Measurements from ENCODE around the gene FRMD4B. TPM values are rescaled to one million over a fixed set of nuclear protein-coding genes. Genes with fewer than 3 reads are reported as not detected.

FRMD4B gene
- total RNA-seq, 2 experiments from 2014 or later: 41.2 to 41.4 TPM

- ChIA-PET POLR2A (no interaction called here), CTCF (interaction anchor here (2.3 kb wide), 1 partner anchor 251 kb away, joined by 7 read pairs; no protein-coding TSS in a partner anchor)
These were observed 22.7 kb upstream of the FRMD4B start for GRCh38 chr3:69408542-69408941.

- ChIA-PET CTCF (no interaction called here), POLR2A (no interaction called here)
These were observed 22.0 kb upstream of the FRMD4B start for GRCh38 chr3:69407908-69408307.

GRCh38 chr3:69406163-69406562 is 20.3 kb upstream of the FRMD4B start:
- CTCF ChIA-PET: no interaction called here
- POLR2A ChIA-PET: no interaction called here

GRCh38 chr3:69405067-69405466 is 19.2 kb upstream of the FRMD4B start:
- POLR2A ChIA-PET: no interaction called here
- CTCF ChIA-PET: no interaction called here

- CTCF ChIA-PET: interaction anchor here (0.8 kb wide), 1 partner anchor 11 kb away, joined by 3 read pairs; no protein-coding TSS in a partner anchor
- POLR2A ChIA-PET: no interaction called here
These were observed 17.6 kb upstream of the FRMD4B start for GRCh38 chr3:69403454-69403853.

- ChIA-PET CTCF (no interaction called here), POLR2A (no interaction called here)
These were observed 14.8 kb upstream of the FRMD4B start for GRCh38 chr3:69400683-69401082.

GRCh38 chr3:69392850-69393249 is 7.0 kb upstream of the FRMD4B start:
- ChIA-PET CTCF (interaction anchor here (0.7 kb wide), 1 partner anchor 40 kb away, joined by 3 read pairs; no protein-coding TSS in a partner anchor), POLR2A (no interaction called here)

GRCh38 chr3:69392415-69392814 is 6.5 kb upstream of the FRMD4B start:
- ChIA-PET POLR2A (no interaction called here), CTCF (interaction anchor here (0.7 kb wide), 1 partner anchor 41 kb away, joined by 3 read pairs; no protein-coding TSS in a partner anchor)

GRCh38 chr3:69391554-69391953 is 5.7 kb upstream of the FRMD4B start:
- CTCF ChIA-PET: no interaction called here
- POLR2A ChIA-PET: no interaction called here

- ChIA-PET CTCF (interaction anchor here (1.5 kb wide), 1 partner anchor 84 kb away, joined by 3 read pairs; no protein-coding TSS in a partner anchor), POLR2A (no interaction called here)
These were observed 4.9 kb upstream of the FRMD4B start for GRCh38 chr3:69390771-69391170.

GRCh38 chr3:69389520-69390248 is 3.8 kb upstream of the FRMD4B start:
- ChIA-PET CTCF (interaction anchor here (1.5 kb wide), 1 partner anchor 83 kb away, joined by 3 read pairs; no protein-coding TSS in a partner anchor), POLR2A (no interaction called here)

- CTCF ChIA-PET: interaction anchor here (0.7 to 1.4 kb wide), 3 partner anchors 22 to 1975 kb away, joined by 3 to 4 read pairs (median 3); no protein-coding TSS in a partner anchor
- POLR2A ChIA-PET: no interaction called here
These were observed 2.4 kb upstream of the FRMD4B start for GRCh38 chr3:69388241-69388640.

GRCh38 chr3:69386556-69387385 is 883 bp upstream of the FRMD4B start:
- CTCF ChIA-PET: no interaction called here
- POLR2A ChIA-PET: no interaction called here

GRCh38 chr3:69385123-69385722 is 665 bp downstream of the FRMD4B start:
- POLR2A ChIA-PET: interaction anchor here (0.5 kb wide), 1 partner anchor 210 kb away, joined by 3 read pairs; no protein-coding TSS in a partner anchor
- CTCF ChIA-PET: interaction anchor here (0.7 kb wide), 1 partner anchor 30 kb away, joined by 3 read pairs; no protein-coding TSS in a partner anchor

GRCh38 chr3:69384326-69384725 is 1.6 kb downstream of the FRMD4B start:
- CTCF ChIA-PET: no interaction called here
- POLR2A ChIA-PET: no interaction called here

- ChIA-PET CTCF (no interaction called here), POLR2A (no interaction called here)
These were observed 6.2 kb downstream of the FRMD4B start for GRCh38 chr3:69379661-69380060.

- ChIA-PET CTCF (no interaction called here), POLR2A (no interaction called here)
These were observed 7.6 kb downstream of the FRMD4B start for GRCh38 chr3:69378112-69378802.

- CTCF ChIA-PET: interaction anchor here (1.6 kb wide), 1 partner anchor 33 kb away, joined by 4 read pairs; no protein-coding TSS in a partner anchor
- POLR2A ChIA-PET: no interaction called here
These were observed 8.6 kb downstream of the FRMD4B start for GRCh38 chr3:69377262-69377661.

GRCh38 chr3:69376731-69377130 is 9.2 kb downstream of the FRMD4B start:
- ChIA-PET CTCF (interaction anchor here (1.6 kb wide), 1 partner anchor 33 kb away, joined by 4 read pairs; no protein-coding TSS in a partner anchor), POLR2A (no interaction called here)

GRCh38 chr3:69371816-69372215 is 14.1 kb downstream of the FRMD4B start:
- CTCF ChIA-PET: no interaction called here
- POLR2A ChIA-PET: no interaction called here
